AG04449 (cell line): ENCODE results near the gene CD44.

Experiments
- CTCF ChIA-PET: fragments of 350-600 bp; formaldehyde crosslinking; extraction: SDS; loops from one replicate; lab custom pipeline; 2021; ENCODE audit warnings: antibody characterized with exemption; lab: Yijun Ruan, JAX
- POLR2A ChIA-PET: fragments of 400-600, 350-600 bp; formaldehyde crosslinking; extraction: SDS; loops from one replicate; lab custom pipeline; 2020; ENCODE audit warnings: antibody characterized with exemption, inconsistent platforms; lab: Yijun Ruan, JAX
- DNase-seq: peaks from one replicate; pipeline ENCODE4 v3.0.0-alpha.2; 2010; ENCODE audit warnings: low read depth, low spot score
- H3K4me3 ChIP-seq: 2 replicates; pipeline ENCODE4 v1.5.1; 2011; ENCODE audit warnings: low read depth, mild to moderate bottlenecking, control low read depth, low read length
- CTCF ChIP-seq: IDR thresholded peaks from one replicate; pipeline ENCODE4 v1.5.1; 2011; ENCODE audit warnings: mild to moderate bottlenecking, moderate library complexity, low read length, control low read depth, inconsistent platforms; ENCODE audit not compliant: insufficient read depth; ENCODE audit errors: missing control alignments

The CD44 gene

GRCh38 chr11:35178067-35178805 lies 39.3 kb downstream of the CD44 start:
- TF ChIP-seq CTCF = no peak
- DNase-seq = no peak
- H3K4me3 ChIP-seq = no peak overlapping the region
- ChIA-PET POLR2A (interaction anchor here (0.9 to 1.0 kb wide), 2 partner anchors 11 to 38 kb away, joined by 3 read pairs; no protein-coding TSS in a partner anchor), CTCF (interaction anchor here (1.1 to 3.5 kb wide), 10 partner anchors 8 to 251 kb away, joined by 3 to 12 read pairs (median 4); no protein-coding TSS in a partner anchor)

- POLR2A ChIA-PET = interaction anchor here (0.9 to 1.0 kb wide), 2 partner anchors 12 to 39 kb away, joined by 3 read pairs; no protein-coding TSS in a partner anchor
- H3K4me3 ChIP-seq = no peak overlapping the region
- DNase-seq = no peak
- CTCF ChIA-PET = interaction anchor here (1.2 to 3.5 kb wide), 7 partner anchors 9 to 257 kb away, joined by 3 to 12 read pairs (median 4); no protein-coding TSS in a partner anchor
- no peak for TF ChIP-seq CTCF
Observed at GRCh38 chr11:35178873-35179272, 39.9 kb downstream of the CD44 start.

GRCh38 chr11:35179466-35180135 lies 40.6 kb downstream of the CD44 start:
- CTCF ChIA-PET = interaction anchor here (1.1 to 3.5 kb wide), 7 partner anchors 10 to 257 kb away, joined by 3 to 12 read pairs (median 4); no protein-coding TSS in a partner anchor
- POLR2A ChIA-PET = interaction anchor here (0.6 to 1.0 kb wide), 4 partner anchors 13 to 40 kb away, joined by 3 read pairs; no protein-coding TSS in a partner anchor

DNA sequence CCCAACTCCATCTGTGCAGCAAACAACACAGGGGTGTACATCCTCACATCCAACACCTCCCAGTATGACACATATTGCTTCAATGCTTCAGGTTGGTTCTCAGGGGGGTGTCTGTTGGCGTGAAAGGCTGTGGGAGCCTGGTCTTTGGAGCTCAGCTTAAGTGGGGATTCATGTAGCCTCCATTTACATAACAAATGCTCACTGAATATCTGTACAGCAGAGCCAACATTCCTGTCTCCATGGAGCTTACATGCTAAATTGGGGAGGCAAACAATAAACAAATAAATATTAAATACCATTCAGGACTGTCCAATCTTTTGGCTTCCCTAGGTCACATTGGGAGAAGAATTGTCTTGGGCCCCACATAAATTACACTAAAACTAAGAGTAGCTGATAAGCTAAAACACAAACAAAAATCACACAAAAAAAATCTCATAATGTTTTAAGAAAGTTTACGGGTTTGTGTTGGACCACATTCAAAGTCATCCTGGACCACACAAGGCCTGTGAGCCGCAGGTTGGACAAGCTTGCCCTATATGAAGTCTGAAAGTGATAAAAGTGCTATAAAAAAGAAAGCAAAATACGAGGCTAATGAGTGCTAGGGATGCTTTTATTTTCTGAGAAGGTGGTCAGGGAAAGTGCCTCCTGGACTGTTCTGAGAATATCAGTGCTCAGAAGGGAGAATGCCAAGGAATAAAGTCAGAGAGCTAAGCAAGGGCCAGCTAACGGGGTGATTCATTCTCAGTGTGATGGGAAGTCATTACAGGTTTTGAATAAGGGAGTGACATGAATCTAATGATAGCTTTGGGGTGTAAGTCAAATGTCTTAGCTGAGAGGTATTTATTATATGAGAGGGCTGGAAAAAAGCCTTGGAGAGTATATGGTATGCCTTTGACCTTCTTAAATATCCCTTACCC lies 41.6 kb downstream of the CD44 start:
- no peak for DNase-seq
- H3K4me3 ChIP-seq = no peak overlapping the region
- no peak for TF ChIP-seq CTCF
- POLR2A ChIA-PET = interaction anchor here (0.6 to 0.7 kb wide), 3 partner anchors 20 to 241 kb away, joined by 3 read pairs; no protein-coding TSS in a partner anchor
- CTCF ChIA-PET = interaction anchor here (1.1 to 3.5 kb wide), 6 partner anchors 11 to 258 kb away, joined by 3 to 12 read pairs (median 4); no protein-coding TSS in a partner anchor

More at GRCh38 chr11:35179466-35180135, 40.6 kb downstream of the CD44 start:
- no peak for TF ChIP-seq CTCF
- DNase-seq = no peak
- H3K4me3 ChIP-seq = no peak overlapping the region

DNA sequence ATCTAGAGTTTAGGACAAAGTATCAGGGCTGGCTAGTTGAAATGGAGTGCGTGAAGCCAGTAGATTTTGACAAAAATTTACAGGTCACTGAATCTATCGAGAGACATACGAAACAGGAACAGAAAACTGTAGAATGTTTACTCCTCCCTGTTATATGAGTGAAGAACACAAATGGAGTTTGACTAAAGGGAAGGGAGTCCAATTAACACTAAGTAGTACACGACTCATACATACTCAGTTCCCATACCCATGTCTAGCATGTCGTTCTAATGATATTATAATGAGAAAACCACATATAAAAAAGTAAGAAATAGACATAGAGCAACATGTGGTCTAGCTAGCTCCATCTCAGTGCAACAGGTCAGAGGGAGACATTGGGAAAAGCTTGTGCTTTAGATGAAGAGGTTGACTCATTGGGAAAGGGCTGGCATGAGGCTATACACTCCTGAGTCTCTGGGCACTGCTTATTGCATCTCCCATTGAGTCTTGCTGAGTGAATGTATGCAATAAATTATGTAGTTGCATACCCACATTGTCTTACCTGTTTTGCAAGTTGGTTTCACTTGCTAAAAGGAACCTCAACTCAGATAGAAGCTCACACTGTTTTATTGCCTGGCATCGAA lies 43.5 kb downstream of the CD44 start:
- H3K4me3 ChIP-seq = no peak overlapping the region
- DNase-seq = no peak
- ChIA-PET POLR2A (interaction anchor here (0.6 kb wide), 1 partner anchor 43 kb away, joined by 3 read pairs; no protein-coding TSS in a partner anchor), CTCF (interaction anchor here (0.8 to 1.7 kb wide), 4 partner anchors 15 to 256 kb away, joined by 3 to 7 read pairs (median 4); no protein-coding TSS in a partner anchor)
- no peak for TF ChIP-seq CTCF
